Jurkat, Clone E6-1 (cell line): ENCODE data around the gene CCNY.

Experiments used
- DNase-seq: peaks from one replicate; pipeline ENCODE4 v3.0.0-alpha.2; 2011; ENCODE audit warnings: low read depth, low spot score
- H3K4me3 ChIP-seq: 2 replicates; pipeline ENCODE4 v1.5.1; 2011; ENCODE audit warnings: mild to moderate bottlenecking, low read length, control low read depth, moderate library complexity

The CCNY gene

GRCh38 chr10:35442028-35442427 lies 105.7 kb downstream of the CCNY start:
- no peak for DNase-seq

DNA sequence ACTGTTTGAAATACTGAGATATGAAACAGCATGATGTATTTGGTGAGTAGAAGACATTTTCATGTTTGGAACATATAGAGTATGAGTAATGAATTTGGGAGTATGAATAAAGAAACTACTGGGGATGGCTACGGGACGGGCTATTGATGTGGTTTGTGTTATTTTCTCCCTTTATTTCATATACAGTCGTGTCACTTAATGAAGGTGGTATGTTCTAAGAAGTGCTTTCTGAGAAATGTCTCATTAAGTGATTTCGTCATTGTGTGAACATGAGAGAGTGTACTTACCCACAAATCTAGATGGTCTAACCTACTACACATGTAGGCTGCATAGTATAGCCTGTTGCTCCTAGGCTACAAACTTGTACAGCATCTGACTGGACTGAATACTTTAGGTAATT lies 106.3 kb downstream of the CCNY start:
- no peak overlapping the region for H3K4me3 ChIP-seq
- no peak for DNase-seq

More at GRCh38 chr10:35442028-35442427, 105.7 kb downstream of the CCNY start:
- no peak overlapping the region for H3K4me3 ChIP-seq

DNA sequence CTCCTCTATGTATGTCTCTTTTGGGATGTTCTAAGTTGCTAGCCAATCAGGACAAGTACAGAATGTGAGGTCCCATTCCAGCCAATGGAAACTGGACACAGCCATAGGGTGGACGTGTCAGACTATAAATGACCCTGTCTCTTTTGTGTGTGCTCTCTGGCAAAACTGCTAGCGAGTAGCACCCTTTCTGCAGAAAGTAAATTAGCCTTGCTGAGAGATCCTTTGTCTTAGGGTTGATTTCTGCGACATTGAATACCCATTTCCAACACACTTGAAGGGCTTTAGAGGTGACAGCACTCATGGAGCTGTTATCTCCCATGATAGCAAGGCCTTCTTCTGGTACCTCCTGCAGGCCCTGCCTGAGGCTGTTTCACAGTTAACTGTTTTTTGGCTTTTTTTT lies 107.5 kb downstream of the CCNY start:
- no peak overlapping the region for H3K4me3 ChIP-seq
- no peak for DNase-seq

DNA sequence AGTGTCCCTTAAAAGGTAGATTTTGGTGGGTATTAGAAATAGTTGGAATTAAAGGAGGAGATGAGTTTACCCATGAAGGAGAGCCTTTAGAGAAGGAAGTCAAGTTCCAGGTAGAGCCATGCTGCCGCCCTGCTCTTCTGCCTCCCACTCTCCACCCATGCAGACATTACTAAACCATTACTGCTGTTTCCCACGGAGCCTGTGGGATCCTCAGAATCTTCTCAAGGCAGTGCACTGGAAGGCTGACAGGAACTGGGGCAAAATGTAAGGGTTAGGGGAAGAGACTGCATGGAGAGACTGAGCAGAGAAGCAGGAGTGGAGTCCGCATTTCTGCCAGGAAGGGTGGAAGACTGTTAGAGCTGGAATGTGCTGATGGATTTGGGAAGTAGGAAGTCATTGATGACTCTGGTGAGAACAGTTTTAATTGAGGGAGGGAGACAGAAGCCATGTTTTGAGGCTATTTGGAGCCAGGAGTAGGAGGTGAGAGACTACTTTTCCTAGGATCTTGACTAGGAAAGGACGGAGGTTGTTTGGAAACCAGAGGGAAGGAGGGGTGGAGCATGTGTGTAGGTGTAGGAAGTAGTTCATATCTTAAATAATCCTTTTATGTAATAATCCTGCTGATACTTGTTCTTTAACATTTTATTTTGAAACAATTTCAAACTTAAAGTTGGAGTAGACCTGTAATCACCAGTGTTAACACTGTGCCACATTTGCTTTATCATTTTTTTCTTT lies 109.0 kb downstream of the CCNY start:
- no peak for DNase-seq
- H3K4me3 ChIP-seq: no peak overlapping the region

- no peak overlapping the region for H3K4me3 ChIP-seq
These were observed 110.1 kb downstream of the CCNY start for GRCh38 chr10:35446439-35446838.

GRCh38 chr10:35447693-35448407 lies 111.5 kb downstream of the CCNY start:
- DNase-seq: peak; percentile 83
- peak overlapping the region; percentile 6 for H3K4me3 ChIP-seq

More at GRCh38 chr10:35446439-35446838, 110.1 kb downstream of the CCNY start:
- no peak for DNase-seq

- no peak overlapping the region for H3K4me3 ChIP-seq
- no peak for DNase-seq
These were observed 112.7 kb downstream of the CCNY start for GRCh38 chr10:35448687-35449662.

DNA sequence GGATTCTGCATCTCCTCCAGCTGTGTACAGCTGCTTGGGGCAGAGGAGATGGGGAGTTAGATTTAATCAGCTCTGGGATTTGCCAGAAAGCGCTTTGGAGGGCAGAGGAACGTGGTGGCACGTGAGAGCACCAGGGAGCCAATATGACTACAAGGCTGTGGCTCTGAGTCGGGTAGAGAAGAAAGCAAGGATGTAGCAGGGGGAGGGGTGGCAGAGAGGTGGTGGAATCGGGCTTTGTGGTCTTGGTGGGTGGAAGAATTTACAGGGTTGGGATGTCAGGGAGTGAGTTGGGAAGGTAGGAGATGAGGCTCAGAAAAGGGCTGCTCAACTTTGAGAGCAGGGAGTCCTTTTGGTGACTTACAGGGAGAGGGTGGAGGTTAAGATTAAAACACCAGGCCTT lies 113.6 kb downstream of the CCNY start:
- no peak overlapping the region for H3K4me3 ChIP-seq
- DNase-seq: peak; percentile 47

DNA sequence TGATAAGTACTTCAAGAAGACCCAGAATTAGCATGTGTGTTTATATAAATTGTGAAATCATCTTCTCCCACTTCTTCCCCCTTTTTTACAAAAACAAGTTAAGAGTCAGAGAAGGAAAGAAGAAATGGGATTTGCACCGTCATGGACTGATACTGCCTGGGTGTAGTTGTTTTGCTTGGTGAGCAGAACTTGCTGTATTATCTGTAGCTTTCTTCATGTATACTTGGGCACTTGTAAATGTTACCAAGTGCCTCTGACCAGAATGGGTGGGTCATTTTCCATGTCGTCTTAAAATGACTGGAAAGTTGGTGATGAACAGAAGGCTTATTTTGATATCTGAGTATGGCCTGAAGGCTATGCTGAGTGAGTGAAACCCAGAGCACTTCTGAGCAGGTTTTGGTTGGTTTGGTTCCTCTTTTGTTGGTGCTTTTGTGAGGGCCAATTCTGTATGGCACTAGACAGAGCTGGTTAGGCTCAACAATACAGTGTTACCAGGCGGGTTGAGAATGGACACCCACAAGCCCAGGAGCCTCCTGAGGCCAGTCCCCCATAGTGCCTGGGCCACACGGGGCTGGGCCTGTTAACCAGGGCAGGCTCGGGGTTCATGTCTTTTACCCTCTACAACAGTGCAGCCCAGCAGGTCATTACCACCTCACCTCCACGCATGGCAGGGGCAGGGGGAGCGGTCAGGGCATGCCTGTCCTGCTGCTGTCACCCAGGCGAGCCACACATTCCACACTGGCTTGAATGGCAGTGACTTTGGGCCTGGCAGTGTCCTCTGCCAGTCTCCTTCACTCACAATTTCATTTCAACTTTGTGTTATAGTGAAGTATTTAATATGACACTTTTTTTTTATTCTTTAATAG lies 115.1 kb downstream of the CCNY start:
- H3K4me3 ChIP-seq: no peak overlapping the region
- DNase-seq: no peak

DNA sequence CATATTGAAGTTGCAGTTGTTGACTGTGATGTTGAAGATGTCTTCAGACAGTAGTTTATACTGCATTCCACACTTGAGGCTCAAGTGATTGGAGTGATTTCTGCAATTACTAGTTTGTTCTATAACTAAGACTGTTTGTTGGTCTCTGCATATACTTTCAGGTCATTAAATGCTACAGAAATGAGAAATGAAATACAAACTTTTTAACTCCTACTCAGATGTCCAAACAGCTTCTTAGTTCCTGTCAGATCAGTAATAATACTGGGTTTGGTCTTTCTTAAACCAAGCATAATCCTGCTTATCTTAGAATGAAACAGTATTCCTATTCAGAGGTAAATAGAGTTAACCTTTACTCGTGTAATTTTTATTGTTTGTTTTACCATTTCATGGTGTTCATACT lies 115.9 kb downstream of the CCNY start:
- DNase-seq: no peak
- no peak overlapping the region for H3K4me3 ChIP-seq

DNA sequence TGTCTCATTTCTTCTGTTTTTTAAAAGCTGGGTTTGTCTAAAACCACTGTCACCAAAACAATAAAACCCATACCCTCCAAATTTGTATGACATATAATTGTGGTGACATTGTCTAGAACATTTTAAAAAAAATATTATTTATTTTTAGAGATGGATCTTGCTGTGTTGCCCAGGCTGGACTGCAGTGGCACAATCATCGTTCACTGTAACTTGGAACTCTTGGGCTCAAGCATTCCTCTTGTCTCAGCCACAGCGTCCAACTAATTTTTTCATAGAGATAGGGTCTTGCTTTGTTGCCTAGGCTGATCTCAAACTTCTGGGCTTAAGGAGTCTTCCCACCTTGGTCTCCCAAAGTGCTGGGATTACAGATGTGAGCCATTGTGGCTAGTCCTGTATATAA lies 116.5 kb downstream of the CCNY start:
- DNase-seq: no peak
- no peak overlapping the region for H3K4me3 ChIP-seq

DNA sequence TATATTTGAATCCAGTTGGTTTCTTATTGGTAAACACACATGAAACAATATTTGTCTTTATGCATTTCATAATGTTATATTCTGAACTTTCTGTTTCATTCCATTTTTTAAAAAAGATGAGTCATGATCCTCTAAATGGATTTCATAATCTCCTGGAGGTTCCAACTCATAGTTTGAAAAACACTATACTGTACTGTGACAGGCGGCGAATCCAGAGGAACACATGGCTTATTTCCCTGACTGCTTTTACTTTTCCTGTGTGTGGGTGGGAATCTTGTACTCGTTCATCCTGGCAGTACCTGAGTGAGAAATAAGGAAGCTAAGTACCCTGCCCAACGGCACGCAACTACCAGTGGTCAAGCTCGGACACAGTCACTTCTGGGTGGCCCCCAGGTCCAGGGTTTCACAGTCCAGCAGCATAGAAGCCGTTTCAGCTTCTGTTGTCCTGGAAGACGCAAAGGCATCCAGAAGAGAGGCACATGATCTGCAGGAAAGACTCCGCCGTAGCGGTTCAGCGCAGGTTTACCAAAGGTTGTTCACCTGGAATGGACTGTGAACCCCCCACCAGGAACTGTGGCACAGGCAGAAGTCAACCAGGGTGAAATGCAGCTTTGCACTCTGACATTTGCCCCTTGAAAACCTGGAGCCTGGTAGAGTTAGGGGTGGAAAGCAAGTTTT lies 117.7 kb downstream of the CCNY start:
- H3K4me3 ChIP-seq: no peak overlapping the region
- no peak for DNase-seq

- no peak overlapping the region for H3K4me3 ChIP-seq
These were observed 119.9 kb downstream of the CCNY start for GRCh38 chr10:35456153-35456720.

DNA sequence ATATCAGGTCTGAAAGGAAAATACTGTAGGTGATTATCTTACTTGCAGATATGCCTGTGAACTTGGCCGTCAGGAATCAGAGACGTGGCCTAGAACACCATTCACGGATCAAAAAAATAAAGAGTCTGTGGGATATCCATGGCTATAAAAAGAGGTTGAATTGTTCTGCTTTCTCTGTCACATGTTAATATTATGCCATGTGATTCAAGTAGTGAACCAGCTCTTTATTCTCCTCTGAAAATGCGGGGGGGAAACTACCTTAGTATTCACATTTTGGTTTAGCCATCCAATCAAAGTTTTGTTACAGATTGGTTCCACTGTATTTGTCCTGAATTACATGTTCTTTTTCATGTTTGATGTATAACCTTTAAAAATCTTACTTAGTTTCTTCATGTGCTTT lies 120.5 kb downstream of the CCNY start:
- H3K4me3 ChIP-seq: no peak overlapping the region
- no peak for DNase-seq

More at GRCh38 chr10:35456153-35456720, 119.9 kb downstream of the CCNY start:
- DNase-seq: no peak

- H3K4me3 ChIP-seq: no peak overlapping the region
- DNase-seq: no peak
These were observed 122.5 kb downstream of the CCNY start for GRCh38 chr10:35458500-35459448.

GRCh38 chr10:35459449-35459847 lies 123.1 kb downstream of the CCNY start:
- no peak for DNase-seq

More at GRCh38 chr10:35459449-35459847, 123.1 kb downstream of the CCNY start:
- no peak overlapping the region for H3K4me3 ChIP-seq
